H9 (cell line): Measurements from ENCODE around the gene C15orf40. TPM values are rescaled to one million over a fixed set of nuclear protein-coding genes. Genes with fewer than 3 reads are reported as not detected.

Source experiments
- DNase-seq: peaks from one replicate; pipeline ENCODE4 v3.0.0-alpha.2; 2017
- H2AFZ ChIP-seq: one replicate; pipeline ENCODE4 v1.6.1; 2013; ENCODE audit warnings: mild to moderate bottlenecking, low read length, control low read depth, moderate library complexity
- H2AK5ac ChIP-seq: 2 replicates; pipeline ENCODE4 v1.6.1; 2013; ENCODE audit warnings: low read length, control low read depth, mixed read lengths; ENCODE audit not compliant: insufficient read length
- H2BK120ac ChIP-seq: one replicate; pipeline ENCODE4 v1.6.1; 2013; ENCODE audit warnings: low read depth, mild to moderate bottlenecking, low read length, control low read depth, inconsistent platforms; ENCODE audit not compliant: poor library complexity, severe bottlenecking
- H2BK12ac ChIP-seq: 2 replicates; pipeline ENCODE4 v1.6.1; 2013; ENCODE audit warnings: low read length, control low read depth, mixed read lengths, low read depth; ENCODE audit not compliant: insufficient read length
- H2BK15ac ChIP-seq: 2 replicates; pipeline ENCODE4 v1.6.1; 2013; ENCODE audit warnings: low read depth, low read length, control low read depth
- H2BK20ac ChIP-seq: one replicate; pipeline ENCODE4 v1.6.1; 2013; ENCODE audit warnings: low read depth, mild to moderate bottlenecking, low read length, control low read depth, inconsistent platforms; ENCODE audit not compliant: poor library complexity, severe bottlenecking
- H2BK5ac ChIP-seq: 2 replicates; pipeline ENCODE4 v1.6.1; 2013; ENCODE audit warnings: low read length, control low read depth, mixed read lengths; ENCODE audit not compliant: insufficient read length
- H3K14ac ChIP-seq: 2 replicates; pipeline ENCODE4 v1.6.1; 2013; ENCODE audit warnings: low read length, control low read depth; ENCODE audit not compliant: insufficient read depth
- H3K18ac ChIP-seq: 2 replicates; pipeline ENCODE4 v1.6.1; 2013; ENCODE audit warnings: low read depth, mild to moderate bottlenecking, mixed read lengths, low read length, control low read depth; ENCODE audit not compliant: insufficient read length
- H3K23ac ChIP-seq: 2 replicates; pipeline ENCODE4 v1.6.1; 2013; ENCODE audit warnings: low read length, control low read depth, mixed read lengths, low read depth; ENCODE audit not compliant: insufficient read length
- H3K23me2 ChIP-seq: 2 replicates; pipeline ENCODE4 v1.6.1; 2013; ENCODE audit warnings: low read depth, mild to moderate bottlenecking, mixed read lengths, low read length, control low read depth; ENCODE audit not compliant: insufficient read length, poor library complexity, severe bottlenecking
- H3K27ac ChIP-seq: 2 replicates; pipeline ENCODE4 v1.5.1; 2013; ENCODE audit warnings: low read length, control low read depth, mixed read lengths, low read depth; ENCODE audit not compliant: insufficient read length
- H3K27me3 ChIP-seq: 2 replicates; pipeline ENCODE4 v1.6.1; 2013; ENCODE audit warnings: low read length, control low read depth, inconsistent platforms; ENCODE audit not compliant: insufficient read depth
- H3K4ac ChIP-seq: 2 replicates; pipeline ENCODE4 v1.6.1; 2013; ENCODE audit warnings: low read depth, mild to moderate bottlenecking, control low read depth, inconsistent platforms, low read length, moderate library complexity
- H3K4me1 ChIP-seq: 2 replicates; pipeline ENCODE4 v1.6.1; 2013; ENCODE audit warnings: low read length, control low read depth, inconsistent platforms; ENCODE audit not compliant: insufficient read depth
- H3K4me2 ChIP-seq: 2 replicates; pipeline ENCODE4 v1.6.1; 2013; ENCODE audit warnings: low read length, control low read depth, mixed read lengths; ENCODE audit not compliant: insufficient read length, insufficient read depth
- H3K56ac ChIP-seq: 2 replicates; pipeline ENCODE4 v1.6.1; 2013; ENCODE audit warnings: low read depth, mild to moderate bottlenecking, mixed read lengths, low read length, control low read depth; ENCODE audit not compliant: insufficient read length
- H3K79me1 ChIP-seq: 2 replicates; pipeline ENCODE4 v1.6.1; 2013; ENCODE audit warnings: low read depth, mild to moderate bottlenecking, moderate library complexity, low read length, control low read depth, inconsistent platforms; ENCODE audit not compliant: insufficient read depth, poor library complexity, severe bottlenecking
- H3K79me2 ChIP-seq: 2 replicates; pipeline ENCODE4 v1.6.1; 2013; ENCODE audit warnings: low read length, control low read depth, inconsistent platforms; ENCODE audit not compliant: insufficient read depth
- H3K9ac ChIP-seq: 2 replicates; pipeline ENCODE4 v1.6.1; 2013; ENCODE audit warnings: low read length, control low read depth, mixed read lengths; ENCODE audit not compliant: insufficient read length; ENCODE audit errors: extremely low read depth
- H3K9me3 ChIP-seq: one replicate; pipeline ENCODE4 v1.6.1; 2013; ENCODE audit warnings: low read depth, low read length, inconsistent platforms; ENCODE audit not compliant: control insufficient read depth
- H3T11ph ChIP-seq: one replicate; pipeline ENCODE4 v1.6.1; 2013; ENCODE audit warnings: mild to moderate bottlenecking, low read length, control low read depth, inconsistent platforms
- H4K20me1 ChIP-seq: one replicate; pipeline ENCODE4 v1.6.1; 2013; ENCODE audit not compliant: control insufficient read depth, insufficient read length, insufficient read depth
- H4K5ac ChIP-seq: 2 replicates; pipeline ENCODE4 v1.6.1; 2013; ENCODE audit warnings: low read depth, mild to moderate bottlenecking, mixed read lengths, low read length, control low read depth; ENCODE audit not compliant: insufficient read length
- H4K8ac ChIP-seq: replicated peaks from 2 replicates; pipeline ENCODE4 v1.6.1; 2013; ENCODE audit warnings: low read length, control low read depth, mixed read lengths, low read depth; ENCODE audit not compliant: insufficient read length
- H4K91ac ChIP-seq: 2 replicates; pipeline ENCODE4 v1.6.1; 2013; ENCODE audit warnings: low read depth, mild to moderate bottlenecking, moderate library complexity, mixed read lengths, low read length, control low read depth; ENCODE audit not compliant: insufficient read length
- H3K27ac Mint-ChIP-seq, 3 experiments: 2 replicates in 2 of 3; 3 replicates in 1 of 3; pipeline ENCODE4 v1.8.0; 2020 to 2021; ENCODE audit warnings: mixed read lengths in 3 of 3, mild to moderate bottlenecking in 1 of 3, moderate library complexity in 1 of 3
- H3K27me3 Mint-ChIP-seq: 2 replicates; pipeline ENCODE4 v1.8.0; 2021; ENCODE audit warnings: low read depth, mild to moderate bottlenecking, moderate library complexity, mixed read lengths
- H3K36me3 Mint-ChIP-seq, 3 experiments: 2 replicates in 2 of 3; 3 replicates in 1 of 3; pipeline ENCODE4 v1.8.0; 2020 to 2021; ENCODE audit warnings: low read depth in 3 of 3, mixed read lengths in 3 of 3; ENCODE audit not compliant: insufficient read depth in 1 of 3
- H3K4me1 Mint-ChIP-seq, 2 experiments: 2 replicates each; pipeline ENCODE4 v1.8.0; 2020; ENCODE audit warnings: mixed read lengths in 2 of 2
- H3K4me3 Mint-ChIP-seq, 2 experiments: 2 replicates in 1 of 2; 3 replicates in 1 of 2; pipeline ENCODE4 v1.8.0; 2020 to 2021; ENCODE audit warnings: mild to moderate bottlenecking in 2 of 2, mixed read lengths in 2 of 2, moderate library complexity in 1 of 2
- H3K9me3 Mint-ChIP-seq, 2 experiments: 2 replicates in 1 of 2; 3 replicates in 1 of 2; pipeline ENCODE4 v1.8.0; 2020; ENCODE audit warnings: mild to moderate bottlenecking in 2 of 2, mixed read lengths in 2 of 2, moderate library complexity in 1 of 2
- CTCF ChIP-seq: fragments of 200-600 bp; sonication (generic); conservative IDR thresholded peaks from 3 replicates; pipeline ENCODE4 v1.8.0; 2021; ENCODE audit warnings: antibody characterized with exemption, mild to moderate bottlenecking
- WGBS: extraction: QIAGEN DNeasy Blood & Tissue Kit; methylation state at CpG from one replicate; pipeline ENCODE4 v1.1.7; 2013; ENCODE audit warnings: missing lambda C conversion rate, low lambda C conversion rate, mixed read lengths; ENCODE audit not compliant: insufficient read length; ENCODE audit errors: extremely low coverage; 5-methylcytosine and 5-hydroxymethylcytosine counted together
- long read RNA-seq: library from polyadenylated mRNA; unstranded; transcript quantifications from one replicate; pipeline ENCODE4 v2.0.0, GENCODE V29; 2020
- total RNA-seq: library from RNA; stranded (reverse); gene quantifications from 2 replicates; pipeline ENCODE4 v1.2.1, GENCODE V29; 2021

The C15orf40 gene
- total RNA-seq, result 9.2 and 11.5 TPM in 2 replicates
- long read RNA-seq, full-length matches to known transcripts, result 6 of 18 reads
- long read RNA-seq, partial matches to known transcripts, result 2 of 18 reads
- long read RNA-seq, other reads (novel, unspliced or antisense), result 10 of 18 reads

DNA sequence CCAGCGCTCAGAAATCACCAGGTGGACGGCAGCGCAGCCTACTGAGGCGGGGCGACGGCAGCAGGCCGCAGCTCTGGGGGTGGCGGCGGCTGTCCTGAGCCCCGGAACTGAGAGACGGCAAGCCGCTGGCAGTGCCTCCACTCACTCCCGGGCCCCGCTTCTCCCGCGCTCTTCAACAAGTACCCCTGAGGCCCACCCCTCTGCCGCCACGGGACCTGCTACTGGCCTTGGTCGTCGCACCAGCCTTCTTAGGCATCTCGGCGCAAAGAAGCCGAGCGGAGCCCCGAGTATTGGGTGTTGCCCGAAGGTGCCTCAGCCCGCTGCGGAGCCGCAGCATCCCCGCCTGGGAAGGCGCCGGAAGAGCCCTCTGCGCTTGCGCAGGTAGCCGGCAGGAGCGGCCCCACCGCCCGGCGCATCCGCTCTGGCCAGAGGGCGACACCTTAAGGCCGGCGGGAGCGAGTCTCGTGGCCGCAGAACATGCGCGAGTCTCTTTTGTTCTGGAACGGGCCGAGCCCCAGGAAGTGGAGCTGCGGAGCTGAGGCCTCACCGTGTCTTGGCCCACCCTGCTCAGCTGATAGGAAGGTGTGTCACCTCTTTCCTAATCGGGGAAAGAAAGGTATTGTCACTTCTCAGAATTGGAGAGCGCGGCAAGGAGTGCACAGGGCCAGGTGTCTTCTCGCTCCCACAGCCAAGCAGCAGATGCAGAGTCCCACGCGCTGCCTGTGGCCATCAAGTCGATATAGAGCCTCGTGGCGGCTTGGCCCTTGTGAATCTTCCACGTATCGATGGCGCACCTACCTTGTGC is at the start of gene C15orf40:
Gene C15orf40 (minus strand): TSS at position 369 of the 805 bp plus-strand sequence. CDS start 32 bp downstream, at position 337.
- H2BK15ac ChIP-seq, result no peak within 1 kb of the TSS
- H3K23ac ChIP-seq, result no peak within 1 kb of the TSS
- H2AK5ac ChIP-seq, result peak within 1 kb of the TSS; percentile 4
- H3K9ac ChIP-seq, result peak within 1 kb of the TSS; percentile 56
- peak within 1 kb of the TSS; percentile 72 to 92 (median 90) for H3K27ac Mint-ChIP-seq
- H3K79me1 ChIP-seq, result no peaks in the 10 kb centered on the region
- H3K18ac ChIP-seq, result peak within 1 kb of the TSS; percentile 88
- peaks cover 5 to 10% of the 10 kb centered on the region in 2 experiments; a peak in 3 of 5 replicates for H3K9me3 Mint-ChIP-seq
- H3K4me2 ChIP-seq, result peak within 1 kb of the TSS; percentile 57
- no peak within 1 kb of the TSS for H2BK20ac ChIP-seq
- H4K5ac ChIP-seq, result peak within 1 kb of the TSS; percentile 31
- peak within 1 kb of the TSS; percentile 78 for H3K14ac ChIP-seq
- DNase-seq, result peak; percentile 94
- H3K27me3 Mint-ChIP-seq, result peaks cover 3% of the 10 kb centered on the region; the same call in 1 of the 2 replicates
- WGBS, result no CpG with 5 or more reads among the region's 64 CpGs
- no peak within 1 kb of the TSS for H4K8ac ChIP-seq
- H3K79me2 ChIP-seq, result no peaks in the 10 kb centered on the region; the same call in 1 of the 2 replicates
- TF ChIP-seq CTCF, result peak; percentile 61; the same call in 2 of the 3 replicates
- no peak within 1 kb of the TSS for H2BK5ac ChIP-seq
- no peak within 1 kb of the TSS for H4K91ac ChIP-seq
- no peak within 1 kb of the TSS for H2BK12ac ChIP-seq
- H3T11ph ChIP-seq, result no peak within 1 kb of the TSS
- no peaks in the 10 kb centered on the region for H3K9me3 ChIP-seq
- no peaks in the 10 kb centered on the region for H3K27me3 ChIP-seq
- H3K27ac ChIP-seq, result no peak within 1 kb of the TSS
- H3K36me3 Mint-ChIP-seq, result peaks cover 16 to 33% (median 25%) of the 10 kb centered on the region in 3 experiments
- no peaks in the 10 kb centered on the region for H3K4me1 ChIP-seq
- no peak within 1 kb of the TSS for H2AFZ ChIP-seq
- no peak within 1 kb of the TSS for H2BK120ac ChIP-seq
- H3K4ac ChIP-seq, result no peak within 1 kb of the TSS
- no peak within 1 kb of the TSS for H3K56ac ChIP-seq
- H3K4me1 Mint-ChIP-seq, result peaks cover 30 to 35% of the 10 kb centered on the region in 2 experiments
- peak within 1 kb of the TSS; percentile 93 to 100 for H3K4me3 Mint-ChIP-seq
- no peaks in the 10 kb centered on the region for H4K20me1 ChIP-seq
- H3K23me2 ChIP-seq, result peaks cover 5% of the 10 kb centered on the region
